HG03432 (cell line): ENCODE results near the gene BTBD16.

Source experiments
- ATAC-seq: cut with Tn5 transposase; IDR thresholded peaks from one replicate; pipeline ENCODE4 v1.9.1; 2021; ENCODE audit warnings: mild to moderate bottlenecking, moderate library complexity; ENCODE audit not compliant: unreplicated experiment

Gene BTBD16

DNA sequence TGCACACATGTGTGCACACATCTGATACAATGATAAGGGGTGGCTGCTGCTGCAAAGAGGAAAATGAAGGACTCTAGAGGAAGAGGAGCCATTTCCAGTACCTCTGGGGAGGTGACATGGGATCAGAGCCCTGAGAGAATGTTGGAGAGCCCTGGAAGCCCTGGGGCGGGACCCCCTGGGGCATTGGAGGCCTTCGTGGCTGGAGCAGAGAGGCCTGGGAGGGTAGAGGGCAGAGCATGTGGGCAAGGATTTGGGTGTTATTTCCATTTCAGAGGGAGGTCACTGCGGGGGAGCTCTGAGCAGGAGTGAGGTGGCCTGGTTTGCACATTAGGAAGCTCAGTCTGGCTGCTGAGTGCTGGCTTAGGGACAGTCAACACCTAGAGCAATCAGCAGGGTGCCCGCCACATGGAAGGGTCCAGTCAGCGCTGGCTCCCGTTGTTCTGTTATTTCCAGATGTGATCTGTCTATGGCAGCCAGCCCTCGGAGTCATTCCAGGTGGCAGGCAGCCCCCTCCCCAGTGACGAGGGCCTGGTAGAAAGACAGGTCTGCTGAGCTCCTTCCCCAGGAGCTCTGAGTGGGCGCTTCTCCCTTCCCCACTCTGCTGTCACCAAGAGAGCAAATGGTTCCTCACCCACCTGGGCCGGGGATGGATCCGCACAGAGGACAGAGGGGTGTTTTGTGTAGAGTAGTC, 24.1 kb upstream of the BTBD16 start:
- no peak for ATAC-seq

DNA sequence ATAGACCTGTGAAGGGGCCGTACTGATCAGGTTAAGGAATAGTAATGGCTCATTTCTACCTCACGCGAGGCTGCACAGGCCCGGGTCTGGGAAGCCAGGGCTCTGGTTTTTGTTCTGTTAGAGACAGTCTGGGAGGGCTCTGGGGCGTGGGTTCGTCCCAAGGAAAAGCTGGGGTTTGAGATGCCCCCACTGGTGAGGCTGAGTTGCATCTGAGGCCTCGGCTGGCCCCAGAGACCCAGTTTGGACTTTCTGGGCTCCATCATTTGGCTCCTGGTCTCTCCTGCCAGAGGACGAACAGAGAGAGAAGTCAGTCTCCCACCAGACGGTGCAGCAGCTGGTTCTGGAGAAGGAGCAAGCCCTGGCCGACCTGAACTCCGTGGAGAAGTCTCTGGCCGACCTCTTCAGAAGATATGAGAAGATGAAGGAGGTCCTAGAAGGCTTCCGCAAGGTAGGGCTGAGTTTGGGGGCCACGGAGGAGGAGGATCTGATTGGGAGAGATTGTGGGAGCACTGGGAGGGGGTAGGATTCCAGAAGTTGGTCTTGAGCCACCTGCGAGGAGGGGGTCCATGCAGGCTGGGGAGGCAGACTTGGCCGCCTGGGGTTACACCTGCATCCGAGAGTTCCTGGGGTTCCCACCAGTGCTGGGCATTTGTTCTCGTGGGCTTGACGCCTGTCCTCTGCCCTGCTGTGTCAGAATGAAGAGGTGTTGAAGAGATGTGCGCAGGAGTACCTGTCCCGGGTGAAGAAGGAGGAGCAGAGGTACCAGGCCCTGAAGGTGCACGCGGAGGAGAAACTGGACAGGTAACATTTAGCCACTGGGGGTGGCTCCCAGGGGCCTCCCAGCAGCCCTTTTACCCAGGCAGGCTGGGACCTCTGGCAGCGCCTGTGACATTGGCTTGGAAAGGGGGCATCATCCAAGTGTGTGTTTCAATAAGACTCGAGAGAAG, 22.5 kb upstream of the BTBD16 start:
- no peak for ATAC-seq

DNA sequence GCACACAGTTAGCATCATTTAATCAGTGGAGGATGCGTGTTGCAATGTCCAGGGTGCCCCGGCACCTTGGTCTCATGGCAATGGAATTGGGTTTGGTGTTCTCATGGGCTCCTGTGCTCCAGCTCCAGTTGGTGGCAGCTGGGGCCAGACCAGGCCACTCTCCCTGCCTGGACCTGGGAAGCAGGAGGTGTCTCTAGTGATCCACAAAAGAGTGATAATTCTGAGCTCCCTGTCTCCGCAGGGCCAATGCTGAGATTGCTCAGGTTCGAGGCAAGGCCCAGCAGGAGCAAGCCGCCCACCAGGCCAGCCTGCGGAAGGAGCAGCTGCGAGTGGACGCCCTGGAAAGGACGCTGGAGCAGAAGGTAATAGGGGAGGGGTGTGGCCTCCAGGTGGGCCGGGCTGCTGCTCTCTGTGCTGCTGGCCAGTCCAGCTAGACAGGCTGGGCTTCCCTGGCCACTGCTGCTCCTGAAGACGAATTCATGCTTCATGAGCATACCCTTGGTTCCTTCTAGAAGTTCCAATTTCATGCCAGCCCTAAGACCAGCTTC, 21.7 kb upstream of the BTBD16 start:
- ATAC-seq: no peak

DNA sequence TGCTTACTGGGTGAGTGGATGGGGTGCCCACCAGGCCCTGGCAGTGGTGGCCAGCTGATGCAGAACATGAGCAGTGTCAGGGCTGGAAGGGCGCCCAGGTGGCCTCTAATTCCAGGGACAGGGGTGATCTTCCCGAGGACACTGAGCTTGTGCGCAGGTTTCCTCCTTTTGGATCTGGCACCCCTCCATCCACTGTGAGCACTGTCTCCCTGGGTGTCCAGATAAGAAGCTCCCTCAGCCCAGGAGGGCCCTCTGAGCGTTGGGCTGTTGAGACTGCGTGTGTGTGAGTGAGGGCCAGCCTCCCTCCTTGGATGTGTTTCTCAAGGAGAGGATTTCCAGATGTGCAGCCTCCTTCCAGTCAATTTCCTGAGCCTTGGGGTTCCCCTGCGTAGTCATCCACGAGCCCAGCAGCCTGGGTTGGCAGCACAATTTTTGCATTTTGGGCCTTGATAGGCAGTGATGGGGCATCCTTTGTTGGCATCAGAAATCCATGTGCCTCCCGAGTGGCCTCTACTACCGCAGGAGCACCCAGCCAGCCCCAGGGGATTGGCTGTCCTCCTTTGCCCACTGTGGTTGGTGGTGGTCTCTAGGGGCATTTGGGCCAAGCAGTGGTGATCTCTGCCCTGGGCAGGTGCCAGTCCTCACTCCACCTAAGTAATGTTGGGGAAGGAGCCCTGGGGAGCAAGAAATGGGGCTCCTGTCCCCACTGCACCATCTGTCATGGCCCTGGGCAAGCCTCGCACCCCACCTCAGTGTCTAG, 20.9 kb upstream of the BTBD16 start:
- no peak for ATAC-seq

DNA sequence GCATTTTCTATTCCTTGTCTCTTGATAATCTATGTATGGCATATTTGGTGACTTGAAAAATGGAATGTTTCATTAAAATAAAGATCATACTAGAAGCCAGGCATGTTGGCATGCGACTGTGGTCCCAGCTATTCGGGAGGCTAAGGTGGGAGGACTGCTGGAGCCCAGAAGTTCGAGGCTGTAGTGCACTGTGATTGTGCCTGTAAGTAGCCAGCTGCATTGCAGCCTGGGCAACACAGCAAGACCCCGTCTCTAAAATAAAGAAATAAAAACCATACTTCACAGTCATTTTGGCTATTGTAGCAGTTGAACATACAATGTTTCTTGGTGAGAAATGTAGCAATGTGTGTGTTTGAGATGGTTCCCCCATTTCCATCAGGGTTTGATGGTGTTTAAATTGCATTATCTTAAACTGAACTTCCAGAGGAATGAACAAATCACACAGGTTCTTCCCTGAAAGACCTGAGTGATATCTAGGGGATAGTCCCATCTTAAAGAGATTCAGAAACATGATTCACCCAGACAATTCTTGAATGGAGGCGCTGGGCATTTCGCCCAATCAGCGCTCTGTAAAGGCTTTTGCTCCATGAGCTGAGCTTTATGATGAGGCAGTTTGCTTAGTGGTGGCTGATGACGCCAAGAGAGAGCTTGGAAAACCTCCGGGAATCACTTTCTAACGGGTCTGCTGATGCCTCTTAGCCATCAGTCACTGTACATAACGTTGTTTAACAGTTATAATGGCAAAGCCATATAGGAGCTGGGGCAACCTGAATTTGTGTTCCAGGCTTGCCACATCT, 19.4 kb upstream of the BTBD16 start:
- ATAC-seq: no peak

DNA sequence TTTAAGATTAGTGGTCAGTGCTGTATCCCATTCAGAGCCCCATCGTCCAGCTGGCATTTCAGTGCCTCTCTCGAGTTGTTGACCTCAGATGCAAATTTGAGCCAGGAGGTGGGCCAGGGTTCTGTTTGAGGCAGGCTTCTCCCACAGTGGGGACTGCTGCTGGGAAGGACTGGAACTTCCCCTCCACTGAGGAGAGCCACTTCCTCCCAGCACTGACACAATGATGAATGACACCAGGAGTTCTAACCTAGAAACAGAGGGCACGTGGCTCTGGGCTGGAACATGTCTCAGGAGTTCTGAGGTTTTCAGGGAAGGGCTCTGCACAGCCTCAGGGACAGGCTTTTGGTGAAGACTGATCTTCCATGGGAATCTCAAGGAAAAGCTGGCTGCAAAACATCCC, 18.3 kb upstream of the BTBD16 start:
- no peak for ATAC-seq

DNA sequence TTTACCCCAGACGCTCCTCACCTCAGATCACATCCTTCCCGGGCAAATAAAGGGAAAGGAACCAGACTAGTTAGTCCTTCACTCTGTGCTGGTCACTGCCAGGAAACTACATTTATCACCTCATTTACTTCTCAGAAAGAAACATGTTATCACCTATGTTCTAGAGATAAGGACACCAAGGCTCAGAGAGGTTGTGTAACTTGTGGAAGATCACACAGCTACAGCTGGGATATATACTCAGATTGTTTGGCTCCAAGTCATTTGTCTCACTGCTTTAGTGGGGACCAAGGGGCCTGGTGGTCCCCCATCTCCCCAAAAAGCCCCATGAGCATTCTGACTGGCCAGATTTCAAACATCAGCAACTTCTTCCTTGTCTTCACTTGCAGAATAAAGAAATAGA, 17.5 kb upstream of the BTBD16 start:
- no peak for ATAC-seq

DNA sequence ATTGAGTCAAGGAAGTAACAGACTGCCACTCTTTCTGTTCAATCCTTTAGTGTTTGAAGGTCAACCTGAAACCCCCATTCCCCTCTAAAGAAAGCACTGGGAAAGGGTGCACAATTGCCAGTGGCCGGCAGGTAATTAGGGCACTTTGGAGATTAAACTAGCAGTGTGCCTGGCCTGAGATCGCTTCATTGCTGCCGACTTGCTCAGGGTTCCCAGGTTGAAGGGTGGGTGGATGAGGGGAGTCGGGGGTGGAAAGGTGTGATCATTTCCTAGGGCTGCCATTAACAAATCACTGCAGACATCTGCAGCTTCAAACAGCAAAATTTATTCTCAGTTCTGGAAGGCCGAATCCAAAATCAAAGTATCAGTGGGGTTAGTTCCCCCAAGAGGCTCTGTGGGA, 16.3 kb upstream of the BTBD16 start:
- ATAC-seq: no peak

DNA sequence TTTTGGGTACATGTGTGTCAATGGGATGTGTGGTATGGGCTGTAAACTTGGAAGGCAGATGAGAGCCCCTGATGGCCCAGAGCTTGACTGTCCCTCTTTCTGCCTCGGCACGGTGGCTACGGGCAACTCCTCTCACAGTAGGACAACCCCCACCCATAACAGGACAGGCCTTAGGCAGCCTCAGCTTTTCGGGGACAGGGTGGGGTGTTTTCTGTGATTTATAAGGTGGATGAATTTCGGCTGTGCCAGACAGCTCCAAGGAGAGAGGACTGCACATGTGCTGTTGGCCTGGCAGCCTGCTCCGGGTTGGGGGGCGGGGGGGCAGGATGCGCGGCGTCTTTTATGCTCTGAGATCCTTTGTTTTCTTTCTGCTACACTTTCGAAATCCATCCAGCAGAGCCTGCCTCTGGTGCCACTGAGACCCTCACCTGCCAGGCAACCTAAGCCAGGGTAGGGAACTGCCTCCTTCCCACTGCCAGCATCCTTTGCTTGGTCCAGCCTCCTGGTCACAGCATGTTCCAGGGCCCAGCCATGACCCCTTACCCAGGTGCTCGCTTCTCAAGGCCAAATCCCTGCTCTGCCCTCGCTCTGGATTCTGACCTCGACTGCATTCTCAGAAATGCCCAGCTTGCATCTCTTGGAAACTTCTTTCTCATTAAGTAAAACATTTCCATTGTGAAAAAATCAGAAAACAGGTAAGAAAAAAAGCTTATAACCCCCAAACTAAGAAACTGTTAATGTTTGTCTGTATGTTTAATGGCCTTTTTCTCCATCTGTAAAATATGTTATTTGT, 15.4 kb upstream of the BTBD16 start:
- no peak for ATAC-seq

DNA sequence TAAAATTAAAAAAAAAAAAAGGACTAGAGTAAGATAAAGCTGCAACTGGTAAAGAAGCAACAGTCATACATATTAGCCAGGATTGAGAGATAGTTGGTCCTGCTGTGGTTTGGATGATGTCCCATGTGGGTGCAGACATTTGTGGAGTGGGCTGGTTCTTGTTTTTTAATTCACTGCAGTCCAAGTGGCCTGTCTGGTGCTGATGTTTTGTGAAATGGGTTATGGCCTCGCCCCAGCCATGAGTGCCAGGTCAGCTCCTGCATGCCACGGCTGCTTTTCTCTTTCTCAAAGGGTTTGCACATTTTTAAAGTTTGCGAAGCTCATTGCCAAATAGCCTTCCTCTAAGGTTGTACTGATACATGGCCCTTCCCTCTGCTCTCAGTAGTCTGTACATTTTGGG, 14.1 kb upstream of the BTBD16 start:
- ATAC-seq: no peak

DNA sequence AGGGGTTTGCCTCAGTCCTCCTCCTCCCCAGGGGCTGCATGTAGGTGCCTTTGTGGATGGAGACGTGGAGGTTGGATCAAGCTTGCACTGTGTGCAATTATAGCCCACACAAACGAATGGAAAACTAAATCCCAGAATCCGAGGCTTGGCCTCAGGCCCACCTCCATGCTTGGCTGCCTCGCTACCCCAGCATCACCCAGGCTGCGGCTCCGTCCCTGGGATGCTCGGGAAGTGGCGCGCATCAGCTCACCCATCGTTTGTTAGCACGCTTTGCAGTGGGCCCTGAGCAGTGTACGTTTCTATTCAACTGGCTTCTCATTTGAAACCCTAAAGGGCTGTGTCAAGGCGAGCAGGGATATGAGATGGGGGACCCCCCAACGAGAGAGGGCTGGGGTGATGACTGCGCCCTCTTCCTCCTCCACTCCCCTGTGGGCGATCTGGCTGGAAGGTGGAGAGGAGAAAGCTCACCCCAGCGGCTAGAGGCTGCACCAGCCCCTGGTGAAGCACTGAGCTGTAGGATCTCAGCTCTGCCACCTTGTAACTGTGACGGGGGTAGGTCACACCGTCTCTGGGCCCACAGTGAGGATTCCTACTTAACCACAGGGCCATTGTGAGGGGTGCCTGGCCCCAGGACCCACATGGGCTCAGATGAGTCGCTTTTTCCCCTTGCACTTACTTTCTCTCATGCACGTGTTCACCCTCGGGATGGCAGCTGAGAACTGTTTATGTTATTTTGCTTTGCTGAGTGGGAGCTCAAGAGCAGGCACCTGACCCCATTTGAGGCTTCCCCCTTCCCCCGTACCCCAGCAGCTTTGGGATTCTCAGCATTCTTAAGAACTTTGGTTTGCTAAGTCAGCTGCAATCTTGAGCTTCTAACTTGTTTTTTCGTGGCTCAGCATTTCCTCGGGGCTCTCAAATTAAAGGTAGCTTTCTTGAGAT, 12.7 kb upstream of the BTBD16 start:
- ATAC-seq: no peak

DNA sequence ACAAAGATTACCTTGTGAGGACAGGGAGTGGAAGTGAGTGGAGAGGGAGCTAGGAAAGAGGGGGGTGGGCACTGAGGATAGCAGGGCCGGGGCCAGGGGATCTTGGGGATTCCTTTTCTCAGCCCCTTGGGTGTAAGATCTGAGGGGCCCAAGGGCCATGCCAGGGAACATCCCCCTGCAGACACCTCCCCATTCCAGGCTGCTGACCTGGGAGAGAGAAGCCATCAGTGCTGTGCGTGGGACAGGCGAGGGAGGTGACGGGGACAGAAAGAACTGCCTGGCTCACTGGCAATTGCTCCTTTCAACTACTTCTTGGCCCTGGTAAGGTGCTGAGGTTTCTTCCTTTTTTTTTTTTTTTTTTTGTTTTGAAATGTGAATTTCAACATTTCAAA, 12.0 kb upstream of the BTBD16 start:
- ATAC-seq: no peak

DNA sequence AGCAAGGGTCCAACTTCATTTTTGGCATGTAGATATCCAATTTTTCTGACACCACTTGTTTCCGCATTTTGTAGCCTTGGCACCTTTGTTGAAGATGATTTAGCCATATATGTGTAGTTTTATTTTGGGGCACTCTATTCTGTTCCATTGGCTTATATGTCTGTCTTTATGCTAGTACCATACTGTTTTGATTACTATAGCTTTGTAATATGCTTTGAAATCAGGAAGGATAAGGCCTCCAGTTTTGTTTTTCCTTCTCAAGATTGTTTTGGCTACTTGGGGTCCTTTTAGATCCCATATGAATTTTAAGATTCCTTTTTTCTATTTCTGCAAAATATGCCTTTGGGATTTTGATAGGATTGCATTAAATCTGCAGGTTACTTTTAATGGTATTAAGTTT, 9.5 kb upstream of the BTBD16 start:
- ATAC-seq: no peak

DNA sequence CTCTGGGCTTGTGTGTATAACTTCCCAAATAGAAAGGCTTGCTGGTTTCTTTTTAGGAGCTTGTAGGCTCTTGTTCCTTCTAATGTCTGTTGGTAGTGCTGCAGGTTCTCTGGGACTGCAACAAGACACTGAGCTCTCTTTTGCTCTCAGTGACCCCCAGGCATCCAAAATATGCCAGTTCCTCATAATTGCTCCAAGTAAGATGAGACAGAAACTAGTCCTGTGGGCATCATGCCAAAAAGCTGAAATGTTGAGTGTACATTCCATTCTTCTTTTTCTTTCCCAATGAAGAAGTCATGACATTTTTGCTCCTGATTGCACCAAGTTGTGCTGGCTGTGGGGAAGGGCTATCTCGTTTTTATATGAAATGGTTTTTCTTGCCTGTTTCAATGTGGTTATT, 7.1 kb upstream of the BTBD16 start:
- ATAC-seq: no peak

DNA sequence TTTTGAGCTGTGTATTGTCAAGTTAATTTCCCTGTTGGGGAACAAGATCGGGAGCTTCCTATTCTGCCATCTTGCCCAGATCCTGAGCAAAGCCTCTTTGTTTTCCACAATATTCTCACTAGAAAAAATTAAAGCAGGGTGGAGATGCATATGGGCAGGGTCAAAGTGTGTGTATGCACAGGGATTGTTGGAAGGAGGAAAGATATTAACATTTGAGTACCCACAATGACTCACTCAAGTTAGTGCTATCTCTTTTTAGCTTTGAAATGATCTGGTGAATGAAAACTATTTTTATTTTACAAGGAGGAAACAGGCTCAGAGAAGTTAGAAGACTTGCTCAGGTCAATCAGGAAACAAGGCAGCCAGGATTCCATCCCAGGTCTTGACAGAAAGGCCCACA, 6.7 kb upstream of the BTBD16 start:
- ATAC-seq: no peak

DNA sequence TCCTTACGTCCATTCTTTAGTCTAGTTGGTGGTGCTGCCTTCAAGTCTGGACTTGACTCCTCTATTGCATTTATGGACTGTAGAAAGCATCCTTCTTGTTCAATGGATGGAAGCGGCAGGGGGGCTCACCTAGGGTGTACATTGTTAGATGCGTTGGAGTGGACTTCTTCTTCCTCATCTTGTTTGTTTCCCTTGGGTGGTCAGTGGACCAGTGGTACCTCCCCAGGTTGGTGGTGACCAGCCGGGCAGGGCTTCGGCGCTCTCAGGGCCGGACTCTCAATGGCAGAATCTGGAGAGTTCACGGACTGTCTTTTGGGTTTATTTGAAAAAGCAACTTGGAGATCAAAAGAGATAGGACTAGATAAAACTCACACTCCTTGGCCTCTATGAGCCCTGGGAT, 6.2 kb upstream of the BTBD16 start:
- ATAC-seq: no peak

DNA sequence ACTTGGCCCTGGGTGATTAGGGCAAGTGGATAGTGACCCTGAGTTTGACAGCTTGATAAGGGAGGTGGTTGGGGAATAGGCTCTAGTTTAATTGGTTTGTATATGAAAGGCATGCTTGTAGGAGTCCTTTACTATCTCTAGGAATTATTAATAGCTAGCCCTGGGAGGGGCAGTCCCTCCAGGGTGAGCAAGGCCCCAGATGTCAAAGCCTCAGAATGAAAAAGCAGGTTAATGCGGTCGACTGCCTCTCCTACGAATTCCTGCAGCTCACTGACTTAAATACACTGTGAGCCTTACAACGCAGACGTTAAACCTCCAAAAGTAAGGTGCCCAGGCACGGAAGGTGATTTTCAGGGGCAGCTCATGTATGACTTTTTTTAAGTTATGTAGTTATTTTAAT, 5.2 kb upstream of the BTBD16 start:
- no peak for ATAC-seq

DNA sequence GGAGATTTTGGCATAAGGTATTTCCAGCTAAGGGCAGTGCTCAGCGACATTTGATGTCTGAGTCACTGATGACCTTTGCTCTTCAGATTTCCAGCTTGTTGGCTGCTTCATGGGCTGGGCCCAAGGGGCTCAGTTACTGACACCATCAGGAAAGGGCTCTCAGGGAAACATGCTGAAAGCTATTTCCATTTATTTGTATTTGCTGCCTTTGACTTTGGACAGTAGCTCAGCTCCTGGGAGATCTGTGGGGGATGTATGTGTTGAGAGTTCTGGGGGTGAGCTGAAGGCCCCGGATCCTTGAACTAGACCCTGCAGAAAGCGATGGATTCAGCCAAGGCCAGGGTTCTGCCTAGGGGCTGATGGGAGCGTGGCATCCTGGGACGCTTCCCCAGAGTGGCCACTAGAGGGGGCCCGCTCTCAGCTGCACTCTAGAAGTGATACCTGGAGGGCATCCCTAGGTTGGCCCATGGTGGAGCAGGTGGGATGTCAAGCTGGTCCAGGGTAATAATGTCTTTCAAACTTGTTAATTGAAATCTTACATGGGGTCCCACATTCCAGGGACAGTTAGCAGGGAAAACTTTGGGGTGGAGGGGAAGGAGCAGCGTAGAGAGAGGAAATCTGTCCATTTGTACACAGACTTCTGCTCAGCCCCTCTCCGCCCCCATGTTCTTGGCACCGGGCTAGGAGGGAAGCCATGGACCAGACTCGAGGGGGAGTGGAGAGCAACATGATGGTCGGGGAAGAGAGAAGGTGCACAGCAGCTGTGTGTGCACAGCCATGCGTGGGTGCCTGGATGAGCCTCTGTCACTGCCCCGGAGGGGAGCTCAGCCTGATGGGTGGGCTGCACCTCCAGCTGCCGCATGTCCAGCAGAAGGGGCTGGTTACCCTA, 3.0 kb upstream of the BTBD16 start:
- ATAC-seq: peak; percentile 71
